Measurements from ENCODE around the gene DCD.
"Not testable (repeated sequence)": the region's sequence is repeated elsewhere in the genome, so short reads cannot be mapped to it uniquely, and the experiment has no call there.

Gene DCD

GRCh38 chr12:54662026-54662425 is 13.9 kb upstream of the DCD start:
- Mint-ChIP-seq H3K27me3 (peaks cover 33% of the 10 kb centered on the region), H3K4me3 (no peak overlapping the region), H3K9me3 (no peaks in the 10 kb centered on the region), H3K36me3 (ENCODE audit: low read depth) (no peaks in the 10 kb centered on the region), H3K27ac (no peak overlapping the region), H3K4me1 (ENCODE audit: low read depth) (no peaks in the 10 kb centered on the region)
- DNase-seq: no peak

DNA sequence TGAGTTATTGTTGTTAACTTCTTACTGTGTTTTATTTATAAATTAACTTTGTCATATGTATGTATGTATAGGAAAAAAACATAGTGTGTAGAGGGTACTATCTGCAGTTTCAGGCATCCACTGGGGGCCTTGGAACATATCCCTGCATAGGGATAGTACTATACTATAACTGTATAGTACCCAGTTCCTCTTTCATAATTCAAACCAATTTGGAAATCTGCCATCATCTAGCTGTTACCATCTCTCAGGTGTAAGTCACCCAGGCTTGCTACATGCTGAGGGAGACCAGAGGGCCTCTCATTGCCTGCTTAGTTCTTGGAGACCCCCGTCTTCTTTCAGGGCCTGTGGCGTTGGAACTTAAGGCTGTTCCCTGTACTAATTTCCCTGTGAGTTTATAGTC is 12.9 kb upstream of the DCD start:
- H3K9me3 Mint-ChIP-seq: no peaks in the 10 kb centered on the region
- no peak overlapping the region for H3K4me3 Mint-ChIP-seq
- peaks cover 33% of the 10 kb centered on the region for H3K27me3 Mint-ChIP-seq
- DNase-seq: no peak
- H3K36me3 Mint-ChIP-seq (ENCODE audit: low read depth): no peaks in the 10 kb centered on the region
- H3K4me1 Mint-ChIP-seq (ENCODE audit: low read depth): no peaks in the 10 kb centered on the region
- no peak overlapping the region for H3K27ac Mint-ChIP-seq

- Mint-ChIP-seq H3K4me1 (ENCODE audit: low read depth) (no peaks in the 10 kb centered on the region), H3K27me3 (peaks cover 29% of the 10 kb centered on the region), H3K36me3 (ENCODE audit: low read depth) (no peaks in the 10 kb centered on the region), H3K4me3 (no peak overlapping the region), H3K9me3 (no peaks in the 10 kb centered on the region), H3K27ac (no peak overlapping the region)
- no peak for DNase-seq
These were observed 12.3 kb upstream of the DCD start for GRCh38 chr12:54660320-54660962.

GRCh38 chr12:54658306-54659264 is 10.4 kb upstream of the DCD start:
- no peak overlapping the region for H3K4me3 Mint-ChIP-seq
- no peaks in the 10 kb centered on the region for H3K36me3 Mint-ChIP-seq (ENCODE audit: low read depth)
- H3K9me3 Mint-ChIP-seq: no peaks in the 10 kb centered on the region
- H3K27ac Mint-ChIP-seq: no peak overlapping the region
- DNase-seq: peak; percentile 52
- H3K4me1 Mint-ChIP-seq (ENCODE audit: low read depth): no peaks in the 10 kb centered on the region
- peaks cover 21% of the 10 kb centered on the region for H3K27me3 Mint-ChIP-seq

- no peak for DNase-seq
- Mint-ChIP-seq H3K4me1 (ENCODE audit: low read depth) (no peaks in the 10 kb centered on the region), H3K36me3 (ENCODE audit: low read depth) (no peaks in the 10 kb centered on the region), H3K27ac (no peak overlapping the region), H3K9me3 (no peaks in the 10 kb centered on the region), H3K4me3 (no peak overlapping the region), H3K27me3 (peaks cover 26% of the 10 kb centered on the region)
These were observed 9.0 kb upstream of the DCD start for GRCh38 chr12:54657105-54657607.

GRCh38 chr12:54654926-54655325 is 6.8 kb upstream of the DCD start:
- Mint-ChIP-seq H3K27ac (no peak overlapping the region), H3K9me3 (no peaks in the 10 kb centered on the region), H3K27me3 (peaks cover 25% of the 10 kb centered on the region), H3K36me3 (ENCODE audit: low read depth) (no peaks in the 10 kb centered on the region), H3K4me1 (ENCODE audit: low read depth) (no peaks in the 10 kb centered on the region), H3K4me3 (no peak overlapping the region)
- no peak for DNase-seq

DNA sequence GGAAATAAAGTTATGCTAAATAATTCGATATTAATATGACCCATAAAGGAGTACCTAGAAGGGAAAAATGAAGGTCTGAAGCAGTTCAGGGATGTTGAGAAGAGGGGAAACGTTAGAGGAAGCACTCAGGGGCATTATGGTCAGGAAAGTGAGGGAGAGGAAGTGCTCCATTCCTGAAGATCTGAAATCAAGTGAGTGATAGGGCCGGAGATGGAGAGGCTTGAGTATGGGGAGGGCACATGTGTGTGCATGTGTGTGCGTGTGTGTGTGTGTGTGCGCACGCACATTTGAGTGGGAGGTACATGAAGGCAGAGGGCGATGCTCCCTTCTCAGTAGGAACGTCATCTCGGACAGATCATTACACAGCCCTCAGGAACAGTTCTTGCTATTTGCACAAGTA is 4.9 kb upstream of the DCD start:
- DNase-seq: no peak
- Mint-ChIP-seq H3K36me3 (ENCODE audit: low read depth) (no peaks in the 10 kb centered on the region), H3K27me3 (peaks cover 16% of the 10 kb centered on the region), H3K9me3 (no peaks in the 10 kb centered on the region), H3K4me1 (ENCODE audit: low read depth) (no peaks in the 10 kb centered on the region), H3K27ac (no peak overlapping the region), H3K4me3 (no peak overlapping the region)

- no peaks in the 10 kb centered on the region for H3K4me1 Mint-ChIP-seq (ENCODE audit: low read depth)
These were observed 2.7 kb upstream of the DCD start for GRCh38 chr12:54650889-54651288.

DNA sequence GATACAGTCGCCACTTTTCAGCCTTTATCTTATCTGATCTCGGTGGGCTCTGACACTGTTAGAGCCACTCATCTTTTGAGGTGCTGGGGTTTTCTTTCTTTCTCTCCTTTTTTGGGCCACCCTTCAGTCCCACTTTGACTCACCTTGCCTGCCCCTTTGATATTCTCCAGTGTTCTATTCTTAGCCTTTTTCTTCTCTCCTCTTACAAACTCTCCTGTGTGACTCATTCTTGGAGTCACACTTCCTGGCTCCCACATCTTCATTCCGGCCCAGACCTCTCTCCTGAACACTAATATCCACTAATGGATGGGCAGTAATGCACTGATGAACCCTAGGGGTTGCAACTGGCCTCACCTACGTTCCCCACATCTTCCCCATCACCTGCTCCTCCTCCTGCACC is 2.2 kb upstream of the DCD start:
- Mint-ChIP-seq H3K9me3 (no peaks in the 10 kb centered on the region), H3K36me3 (ENCODE audit: low read depth) (no peaks in the 10 kb centered on the region), H3K27me3 (peaks cover 38% of the 10 kb centered on the region)

More at GRCh38 chr12:54650889-54651288, 2.7 kb upstream of the DCD start:
- no peak for DNase-seq
- H3K27me3 Mint-ChIP-seq: peaks cover 33% of the 10 kb centered on the region
- no peak overlapping the region for H3K27ac Mint-ChIP-seq
- no peaks in the 10 kb centered on the region for H3K36me3 Mint-ChIP-seq (ENCODE audit: low read depth)
- H3K9me3 Mint-ChIP-seq: no peaks in the 10 kb centered on the region
- H3K4me3 Mint-ChIP-seq: no peak overlapping the region

DNA sequence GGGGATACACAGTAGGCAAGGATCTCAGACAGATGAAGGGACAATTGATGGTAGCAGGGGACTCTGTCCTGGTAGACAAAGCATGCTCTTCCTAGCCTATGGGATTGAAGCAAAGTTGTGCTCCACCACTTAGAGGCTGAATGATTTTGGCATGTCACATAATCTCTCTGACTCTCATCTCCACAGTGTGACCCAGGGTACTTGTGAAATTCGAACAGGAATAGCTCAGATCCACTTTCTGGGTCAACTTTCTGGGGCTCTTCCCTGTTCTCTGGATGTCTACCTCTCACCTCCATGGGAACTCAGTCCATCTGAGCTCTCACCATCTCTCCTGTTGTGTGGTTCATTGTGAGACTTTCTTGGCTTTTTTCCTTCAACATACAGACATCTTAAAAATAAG is 1.7 kb upstream of the DCD start:
- Mint-ChIP-seq H3K27ac (no peak overlapping the region), H3K4me3 (no peak overlapping the region), H3K4me1 (ENCODE audit: low read depth) (no peaks in the 10 kb centered on the region), H3K9me3 (no peaks in the 10 kb centered on the region), H3K36me3 (ENCODE audit: low read depth) (no peaks in the 10 kb centered on the region), H3K27me3 (peaks cover 42% of the 10 kb centered on the region)
- DNase-seq: no peak

More for the DNA sequence above, 2.2 kb upstream of the DCD start:
- DNase-seq: no peak
- no peaks in the 10 kb centered on the region for H3K4me1 Mint-ChIP-seq (ENCODE audit: low read depth)
- H3K27ac Mint-ChIP-seq: no peak overlapping the region
- no peak overlapping the region for H3K4me3 Mint-ChIP-seq

DNA sequence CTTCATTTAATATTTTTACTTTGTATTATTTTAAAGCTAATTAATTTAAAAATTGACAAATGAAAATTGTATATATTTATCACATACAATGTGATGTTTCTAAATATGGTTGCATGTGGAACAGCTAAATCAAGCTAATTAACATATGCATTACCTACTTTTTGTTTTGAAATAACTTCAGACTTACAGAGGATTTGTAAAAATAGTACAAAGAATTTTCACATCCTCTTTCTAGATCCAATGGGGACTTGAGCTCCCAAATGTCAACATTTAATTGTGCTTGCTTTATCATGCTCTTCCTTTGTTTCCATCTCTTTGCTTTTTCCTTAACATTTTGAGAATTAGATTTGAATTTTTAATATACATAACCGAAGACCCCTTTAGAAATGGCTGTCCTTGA is 6.6 kb downstream of the DCD start:
- peaks cover 4% of the 10 kb centered on the region for H3K9me3 Mint-ChIP-seq
- H3K27ac Mint-ChIP-seq: no peak overlapping the region
- H3K4me3 Mint-ChIP-seq: no peak overlapping the region
- no peaks in the 10 kb centered on the region for H3K4me1 Mint-ChIP-seq (ENCODE audit: low read depth)
- H3K27me3 Mint-ChIP-seq: peaks cover 29% of the 10 kb centered on the region
- DNase-seq: no peak
- H3K36me3 Mint-ChIP-seq (ENCODE audit: low read depth): no peaks in the 10 kb centered on the region

DNA sequence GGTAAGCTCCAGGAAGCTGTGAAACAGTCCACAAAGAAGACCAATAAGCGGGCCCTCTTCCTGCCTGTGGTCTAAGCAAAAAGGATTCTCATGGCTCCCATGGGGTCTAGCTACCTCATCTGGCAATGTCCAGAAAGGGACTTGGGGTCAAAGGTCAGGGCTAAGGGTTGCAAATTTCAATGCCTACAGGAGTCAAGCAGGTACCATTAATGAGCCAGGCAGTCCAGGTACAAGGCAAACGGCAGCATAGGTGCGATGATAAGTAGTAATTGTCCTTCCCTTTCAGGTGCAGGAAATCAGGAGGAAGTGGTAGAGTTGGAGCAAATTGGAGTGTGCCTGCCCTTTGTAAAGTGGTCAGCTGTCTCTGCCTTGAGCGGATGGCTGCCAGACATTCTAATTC is 7.1 kb downstream of the DCD start:
- H3K27me3 Mint-ChIP-seq: peaks cover 24% of the 10 kb centered on the region

DNA sequence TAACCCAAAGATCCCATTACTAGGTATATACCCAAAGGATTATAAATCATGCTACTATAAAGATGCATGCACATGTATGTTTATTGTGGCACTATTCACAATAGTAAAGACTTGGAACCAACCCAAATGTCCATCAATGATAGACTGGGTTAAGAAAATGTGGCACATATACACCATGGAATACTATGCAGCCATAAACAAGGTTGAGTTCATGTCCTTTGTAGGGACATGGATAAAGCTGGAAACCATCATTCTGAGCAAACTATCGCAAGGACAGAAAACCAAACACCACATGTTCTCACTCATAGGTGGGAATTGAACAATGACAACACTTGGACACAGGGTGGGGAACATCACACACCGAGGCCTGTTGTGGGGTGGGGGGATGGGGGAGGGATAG is 9.1 kb downstream of the DCD start:
- H3K27ac Mint-ChIP-seq; H3K9me3 Mint-ChIP-seq; DNase-seq; H3K36me3 Mint-ChIP-seq (ENCODE audit: low read depth); H3K4me3 Mint-ChIP-seq; H3K27me3 Mint-ChIP-seq; H3K4me1 Mint-ChIP-seq (ENCODE audit: low read depth): not testable (repeated sequence)

More for the DNA sequence above, 7.1 kb downstream of the DCD start:
- H3K36me3 Mint-ChIP-seq (ENCODE audit: low read depth): no peaks in the 10 kb centered on the region
- no peaks in the 10 kb centered on the region for H3K4me1 Mint-ChIP-seq (ENCODE audit: low read depth)
- no peak for DNase-seq
- peaks cover 4% of the 10 kb centered on the region for H3K9me3 Mint-ChIP-seq
- H3K4me3 Mint-ChIP-seq: no peak overlapping the region
- no peak overlapping the region for H3K27ac Mint-ChIP-seq

DNA sequence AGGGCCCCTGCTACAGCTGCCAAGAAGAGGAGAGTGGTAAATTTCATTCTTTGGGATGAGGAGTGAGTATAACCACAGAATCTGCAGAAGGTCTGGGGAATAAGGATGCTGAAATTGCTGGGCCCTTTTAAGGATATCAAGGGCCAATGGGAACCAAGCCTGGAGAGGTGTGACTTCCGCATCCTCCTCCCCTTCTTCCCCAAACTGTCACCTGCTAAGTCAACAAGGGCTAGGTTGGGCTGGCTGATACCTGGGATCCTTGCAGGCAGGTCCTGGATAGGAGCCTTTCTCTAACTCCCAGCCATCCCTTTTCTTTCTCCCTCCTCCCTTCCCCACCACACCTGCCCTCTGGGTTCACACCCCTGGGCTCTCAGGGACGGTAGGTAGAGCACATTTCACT is 13.4 kb downstream of the DCD start, which contains the start of gene LACRT:
LACRT (minus strand) TSS at position 101 of the 400 bp plus-strand sequence; CDS start at position 47, 54 bp downstream.
- H3K4me3 Mint-ChIP-seq: no peak within 1 kb of the TSS
- no peak for DNase-seq
- H3K27ac Mint-ChIP-seq: no peak within 1 kb of the TSS
- no peaks in the 10 kb centered on the region for H3K36me3 Mint-ChIP-seq (ENCODE audit: low read depth)
- peaks cover 25% of the 10 kb centered on the region for H3K27me3 Mint-ChIP-seq
- peaks cover 2% of the 10 kb centered on the region for H3K4me1 Mint-ChIP-seq (ENCODE audit: low read depth)
- H3K9me3 Mint-ChIP-seq: peaks cover 4% of the 10 kb centered on the region

Measured in activated T-cell treated with anti-CD3 and anti-CD28 coated beads, Interleukin-2, amount 50 U/mL, for 24 hours (primary cell).